MM.1S (cell line): Measurements from ENCODE around the gene FOXN4.

Source experiments
- DNase-seq: peaks from one replicate; pipeline ENCODE4 v3.0.0-alpha.2; 2015
- H2AFZ ChIP-seq: fragments of 300-600 bp; sonication (generic); 2 replicates; pipeline ENCODE4 v1.6.0; 2016; ENCODE audit warnings: antibody characterized with exemption, low read length
- H3F3A ChIP-seq: fragments of 300-600 bp; sonication (generic); 2 replicates; pipeline ENCODE4 v1.6.1; 2016; ENCODE audit warnings: mild to moderate bottlenecking, antibody characterized with exemption, low read length, moderate library complexity, mixed read lengths; ENCODE audit not compliant: insufficient read depth
- H3K27ac ChIP-seq: fragments of 300-600 bp; sonication (generic); 2 replicates; pipeline ENCODE4 v1.5.1; 2016; ENCODE audit warnings: mild to moderate bottlenecking, low read length
- H3K27me3 ChIP-seq: fragments of 300-600 bp; sonication (generic); replicated peaks from 2 replicates; pipeline ENCODE4 v1.6.0; 2016; ENCODE audit warnings: low read length; ENCODE audit not compliant: insufficient read depth
- H3K36me3 ChIP-seq: fragments of 300-600 bp; sonication (generic); replicated peaks from 2 replicates; pipeline ENCODE4 v1.6.1; 2016; ENCODE audit warnings: mild to moderate bottlenecking, low read length, mixed read lengths; ENCODE audit not compliant: insufficient read depth
- H3K4me1 ChIP-seq: fragments of 300-600 bp; sonication (generic); 2 replicates; pipeline ENCODE4 v1.6.1; 2016; ENCODE audit warnings: low read length, mixed read lengths
- H3K4me2 ChIP-seq: fragments of 300-600 bp; sonication (generic); 2 replicates; pipeline ENCODE4 v1.6.0; 2016; ENCODE audit warnings: low read depth, low read length
- H3K4me3 ChIP-seq: fragments of 300-600 bp; sonication (generic); 2 replicates; pipeline ENCODE4 v1.5.1; 2016; ENCODE audit warnings: low read length, mixed read lengths
- H3K79me2 ChIP-seq: fragments of 300-600 bp; sonication (generic); 2 replicates; pipeline ENCODE4 v1.6.1; 2016; ENCODE audit warnings: mixed run types, low read length, mixed read lengths
- H3K9ac ChIP-seq: fragments of 300-600 bp; sonication (generic); 2 replicates; pipeline ENCODE4 v1.6.1; 2016; ENCODE audit warnings: low read length, mixed read lengths
- H3K9me2 ChIP-seq: fragments of 300-600 bp; sonication (generic); replicated peaks from 2 replicates; pipeline ENCODE4 v1.6.1; 2016; ENCODE audit warnings: mild to moderate bottlenecking, low read length, mixed read lengths; ENCODE audit not compliant: insufficient read depth
- H3K9me3 ChIP-seq: fragments of 300-600 bp; sonication (generic); replicated peaks from 2 replicates; pipeline ENCODE4 v1.6.1; 2016; ENCODE audit warnings: mild to moderate bottlenecking, low read length, mixed read lengths; ENCODE audit not compliant: insufficient read depth
- H4K20me1 ChIP-seq: fragments of 300-600 bp; sonication (generic); 2 replicates; pipeline ENCODE4 v1.6.1; 2016; ENCODE audit warnings: mild to moderate bottlenecking, low read length, moderate library complexity, mixed read lengths; ENCODE audit not compliant: insufficient read depth
- EZH2 ChIP-seq: fragments of 300-600 bp; sonication (generic); optimal IDR thresholded peaks from 2 replicates; pipeline ENCODE3; 2017; ENCODE audit warnings: low read depth, mild to moderate bottlenecking, antibody characterized with exemption, low read length, mixed read lengths
- EZH2phosphoT487 ChIP-seq: fragments of 300-600 bp; sonication (generic); IDR thresholded peaks from 2 replicates; pipeline ENCODE4 v1.6.1; 2018; ENCODE audit warnings: antibody characterized with exemption, low read length
- TF ChIP-seq, protein P1 (sequence below): fragments of 300-600 bp; sonication (generic); IDR thresholded peaks from 2 replicates; pipeline ENCODE4 v1.5.1; 2016; ENCODE audit warnings: antibody characterized with exemption, low read length, mixed read lengths

Gene FOXN4

DNA sequence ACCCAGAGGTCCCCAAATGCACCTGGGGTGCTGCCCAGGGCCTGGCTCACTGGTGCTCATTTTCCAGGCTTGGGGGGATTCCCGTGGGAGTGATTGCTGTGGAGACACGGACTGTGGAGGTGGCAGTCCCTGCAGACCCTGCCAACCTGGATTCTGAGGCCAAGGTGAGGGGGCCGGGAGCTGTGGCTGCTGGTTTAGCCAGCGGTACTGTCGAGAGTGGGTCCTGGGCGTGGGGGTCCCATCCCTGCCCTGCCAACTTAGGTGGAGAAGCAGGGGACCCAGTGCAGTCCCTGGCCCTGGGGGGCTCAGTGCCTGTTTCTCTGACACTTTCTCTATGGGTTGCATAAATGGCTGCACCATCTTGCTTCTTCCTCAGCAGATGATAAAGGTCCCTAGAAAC lies 50.9 kb downstream of the FOXN4 start:
- H3K36me3 ChIP-seq, result no peaks in the 10 kb centered on the region

DNA sequence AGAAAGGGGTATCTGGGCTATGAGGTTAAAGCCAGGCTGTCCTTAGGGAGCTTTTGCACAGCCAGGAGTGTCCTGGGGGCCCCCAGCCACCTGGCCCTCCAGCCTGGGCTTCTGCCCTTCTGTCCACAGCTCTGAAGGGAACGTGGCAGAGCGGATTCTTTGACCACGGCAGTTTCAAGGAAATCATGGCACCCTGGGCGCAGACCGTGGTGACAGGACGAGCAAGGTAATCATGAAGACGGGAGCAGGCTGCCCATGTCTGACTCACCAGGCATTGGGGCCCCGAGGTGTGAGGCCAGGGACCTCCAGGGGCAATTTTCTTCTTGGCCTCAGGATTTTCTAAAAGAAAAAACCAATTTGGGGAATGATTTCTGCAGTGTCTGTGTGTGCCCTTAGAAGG lies 53.1 kb downstream of the FOXN4 start:
- TF ChIP-seq EZH2phosphoT487, result no peak
- TF ChIP-seq, protein P1, sequence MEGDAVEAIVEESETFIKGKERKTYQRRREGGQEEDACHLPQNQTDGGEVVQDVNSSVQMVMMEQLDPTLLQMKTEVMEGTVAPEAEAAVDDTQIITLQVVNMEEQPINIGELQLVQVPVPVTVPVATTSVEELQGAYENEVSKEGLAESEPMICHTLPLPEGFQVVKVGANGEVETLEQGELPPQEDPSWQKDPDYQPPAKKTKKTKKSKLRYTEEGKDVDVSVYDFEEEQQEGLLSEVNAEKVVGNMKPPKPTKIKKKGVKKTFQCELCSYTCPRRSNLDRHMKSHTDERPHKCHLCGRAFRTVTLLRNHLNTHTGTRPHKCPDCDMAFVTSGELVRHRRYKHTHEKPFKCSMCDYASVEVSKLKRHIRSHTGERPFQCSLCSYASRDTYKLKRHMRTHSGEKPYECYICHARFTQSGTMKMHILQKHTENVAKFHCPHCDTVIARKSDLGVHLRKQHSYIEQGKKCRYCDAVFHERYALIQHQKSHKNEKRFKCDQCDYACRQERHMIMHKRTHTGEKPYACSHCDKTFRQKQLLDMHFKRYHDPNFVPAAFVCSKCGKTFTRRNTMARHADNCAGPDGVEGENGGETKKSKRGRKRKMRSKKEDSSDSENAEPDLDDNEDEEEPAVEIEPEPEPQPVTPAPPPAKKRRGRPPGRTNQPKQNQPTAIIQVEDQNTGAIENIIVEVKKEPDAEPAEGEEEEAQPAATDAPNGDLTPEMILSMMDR, result no peak
- no peak for TF ChIP-seq EZH2
- Histone ChIP-seq H3K4me1 (no peaks in the 10 kb centered on the region), H3K79me2 (no peaks in the 10 kb centered on the region), H3K9me2 (no peaks in the 10 kb centered on the region), H4K20me1 (no peaks in the 10 kb centered on the region), H3K27ac (no peak overlapping the region), H3F3A (no peaks in the 10 kb centered on the region), H3K4me2 (no peak overlapping the region), H3K9ac (no peak overlapping the region), H2AFZ (no peak overlapping the region), H3K36me3 (no peaks in the 10 kb centered on the region), H3K4me3 (no peak overlapping the region), H3K27me3 (no peaks in the 10 kb centered on the region), H3K9me3 (no peaks in the 10 kb centered on the region)
- DNase-seq, result no peak

More for the DNA sequence above, 50.9 kb downstream of the FOXN4 start:
- no peaks in the 10 kb centered on the region for H3K9me3 ChIP-seq
- H4K20me1 ChIP-seq, result no peaks in the 10 kb centered on the region
- no peak for TF ChIP-seq EZH2phosphoT487
- TF ChIP-seq EZH2, result no peak
- TF ChIP-seq, protein P1, result no peak
- H3K4me2 ChIP-seq, result no peak overlapping the region
- H3K79me2 ChIP-seq, result no peaks in the 10 kb centered on the region
- H2AFZ ChIP-seq, result no peak overlapping the region
- DNase-seq, result no peak
- no peak overlapping the region for H3K4me3 ChIP-seq
- H3K27me3 ChIP-seq, result no peaks in the 10 kb centered on the region
- H3K4me1 ChIP-seq, result no peaks in the 10 kb centered on the region
- H3K9ac ChIP-seq, result no peak overlapping the region
- H3K27ac ChIP-seq, result no peak overlapping the region
- H3F3A ChIP-seq, result no peaks in the 10 kb centered on the region
- H3K9me2 ChIP-seq, result no peaks in the 10 kb centered on the region

DNA sequence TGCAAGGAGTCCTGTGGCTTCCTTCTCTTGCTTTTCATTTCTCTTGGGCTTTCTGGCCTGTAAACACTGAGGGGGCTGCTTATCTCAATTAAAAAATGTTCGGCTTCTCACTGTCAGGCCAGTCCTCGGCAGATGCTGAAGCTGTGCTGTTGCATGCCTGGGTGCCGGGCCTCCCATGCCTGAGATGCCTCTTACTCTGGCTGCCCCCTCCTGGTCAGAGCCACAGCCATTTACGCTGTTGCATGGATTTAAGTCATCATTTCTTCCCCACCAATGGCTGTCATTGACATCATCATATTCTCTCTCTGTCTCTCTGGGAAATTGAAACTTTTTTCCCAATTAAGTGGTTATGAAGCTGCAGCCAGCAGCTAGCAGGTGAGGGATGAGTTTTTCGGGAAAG lies 53.7 kb downstream of the FOXN4 start:
- Histone ChIP-seq H3K27me3 (no peaks in the 10 kb centered on the region), H3K4me3 (no peak overlapping the region), H3F3A (no peaks in the 10 kb centered on the region), H3K4me2 (no peak overlapping the region), H3K36me3 (no peaks in the 10 kb centered on the region), H3K9me2 (no peaks in the 10 kb centered on the region), H3K27ac (no peak overlapping the region), H4K20me1 (no peaks in the 10 kb centered on the region), H3K9me3 (no peaks in the 10 kb centered on the region), H3K79me2 (no peaks in the 10 kb centered on the region), H2AFZ (no peak overlapping the region), H3K4me1 (no peaks in the 10 kb centered on the region), H3K9ac (no peak overlapping the region)
- TF ChIP-seq, protein P1, result no peak
- TF ChIP-seq EZH2phosphoT487, result no peak
- no peak for TF ChIP-seq EZH2
- DNase-seq, result no peak
